Embryonic facial prominence (tissue), 1 donor: Measurements from ENCODE around the gene BSG.
"Not testable (repeated sequence)": the region's sequence is repeated elsewhere in the genome, so short reads cannot be mapped to it uniquely, and the experiment has no call there.

ENCODE experiments used
- DNase-seq: peaks from one replicate; pipeline ENCODE4 v3.0.0-alpha.2; 2016; ENCODE audit errors: extremely low spot score

Gene BSG

DNA sequence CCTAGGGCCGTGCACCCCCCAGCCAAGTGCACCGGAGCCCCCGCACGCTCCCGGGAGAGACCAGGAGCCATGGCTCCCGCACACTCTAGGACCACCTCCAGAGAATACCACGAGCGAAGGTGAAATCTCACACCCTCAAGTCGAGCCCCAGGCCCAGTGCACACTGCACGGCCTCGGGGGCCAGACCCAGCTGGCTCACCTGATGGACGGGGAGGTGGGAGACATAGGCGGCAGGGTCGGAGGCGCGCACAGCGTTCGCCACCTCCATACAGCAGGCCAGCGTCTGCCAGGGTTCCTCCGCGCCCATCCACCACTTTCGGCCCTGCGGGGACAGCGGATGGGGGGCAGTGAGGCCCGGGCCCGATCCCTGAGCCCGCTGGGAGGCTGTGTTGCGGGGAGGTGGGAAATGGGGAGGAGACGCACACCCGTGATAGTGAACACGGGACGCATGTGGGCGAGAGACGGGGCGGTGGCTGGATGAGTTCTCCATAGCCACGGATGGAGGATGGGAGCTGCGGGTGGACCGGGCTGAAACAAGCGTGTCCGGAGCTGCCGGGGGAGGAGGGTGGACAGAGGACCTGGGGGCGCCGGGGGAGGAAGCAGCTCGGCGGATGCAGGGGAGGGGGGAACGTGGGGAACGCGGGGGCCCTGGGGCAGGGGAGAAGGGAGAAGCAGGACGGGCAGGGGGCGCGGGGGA is 47.9 kb downstream of the BSG start:
- DNase-seq = no peak

GRCh38 chr19:621191-621590 is 48.8 kb downstream of the BSG start:
- DNase-seq = not testable (repeated sequence)

GRCh38 chr19:621819-622218 is 49.4 kb downstream of the BSG start:
- DNase-seq = no peak

GRCh38 chr19:622666-623065 is 50.3 kb downstream of the BSG start:
- no peak for DNase-seq

DNA sequence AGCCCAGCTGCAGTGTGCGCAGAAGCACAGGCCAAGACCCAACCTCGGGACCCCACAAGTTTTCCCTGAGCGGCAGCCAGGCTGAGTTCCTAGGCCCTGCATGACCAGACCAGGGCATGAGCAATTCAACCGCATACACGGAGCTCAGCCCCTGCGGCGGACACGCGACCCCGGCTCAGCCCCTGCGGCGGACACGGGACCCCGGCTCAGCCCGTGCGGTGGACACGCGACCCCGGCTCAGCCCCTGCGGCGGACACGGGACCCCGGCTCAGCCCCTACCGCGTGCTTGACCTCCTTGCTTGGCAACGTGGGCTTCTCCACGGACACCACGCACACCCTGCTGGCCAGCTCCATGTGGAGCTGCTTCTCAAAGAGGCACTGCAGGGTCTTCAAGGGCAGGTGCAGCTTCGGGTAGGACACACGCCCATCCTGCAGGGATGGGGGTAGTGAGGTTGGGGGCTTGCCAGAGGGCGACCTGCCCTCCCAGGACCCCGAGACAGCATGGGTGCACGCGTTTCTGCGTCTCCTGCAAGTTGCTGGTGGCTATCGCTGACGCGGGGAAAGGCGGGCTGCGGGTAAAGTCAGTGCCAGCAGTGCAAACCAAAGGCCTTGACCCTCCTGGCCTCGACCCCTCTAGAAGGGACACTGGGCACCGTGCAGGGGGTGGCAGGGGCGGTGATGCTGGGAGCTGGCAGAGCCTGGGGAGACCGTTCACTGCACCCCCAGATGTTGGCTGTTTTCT is 51.0 kb downstream of the BSG start:
- no peak for DNase-seq

DNA sequence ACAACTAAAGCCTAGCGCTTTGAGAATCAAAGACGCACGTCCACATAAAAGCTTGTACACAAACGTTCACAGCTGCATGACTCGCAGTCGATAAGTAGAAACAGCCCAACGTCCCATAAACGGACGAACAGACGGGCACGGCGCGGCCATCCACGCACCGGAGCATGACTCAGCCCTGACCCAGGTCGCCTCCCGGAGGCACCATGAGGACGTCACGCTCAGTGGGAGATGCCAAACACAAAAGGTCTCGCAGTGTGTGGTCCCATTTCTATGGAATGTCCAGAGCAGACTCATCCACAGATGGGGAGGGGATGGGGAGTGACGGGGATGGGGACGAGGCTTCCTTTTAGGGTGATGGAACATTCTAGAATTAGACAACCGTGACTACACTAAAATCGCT is 51.6 kb downstream of the BSG start:
- DNase-seq = no peak

- no peak for DNase-seq
These were observed 52.2 kb downstream of the BSG start for GRCh38 chr19:624433-625109.

- DNase-seq = no peak
These were observed 52.9 kb downstream of the BSG start for GRCh38 chr19:625257-625656.

- not testable (repeated sequence) for DNase-seq
These were observed 54.2 kb downstream of the BSG start for GRCh38 chr19:626566-626965.

- no peak for DNase-seq
These were observed 55.8 kb downstream of the BSG start for GRCh38 chr19:628168-628567.

DNA sequence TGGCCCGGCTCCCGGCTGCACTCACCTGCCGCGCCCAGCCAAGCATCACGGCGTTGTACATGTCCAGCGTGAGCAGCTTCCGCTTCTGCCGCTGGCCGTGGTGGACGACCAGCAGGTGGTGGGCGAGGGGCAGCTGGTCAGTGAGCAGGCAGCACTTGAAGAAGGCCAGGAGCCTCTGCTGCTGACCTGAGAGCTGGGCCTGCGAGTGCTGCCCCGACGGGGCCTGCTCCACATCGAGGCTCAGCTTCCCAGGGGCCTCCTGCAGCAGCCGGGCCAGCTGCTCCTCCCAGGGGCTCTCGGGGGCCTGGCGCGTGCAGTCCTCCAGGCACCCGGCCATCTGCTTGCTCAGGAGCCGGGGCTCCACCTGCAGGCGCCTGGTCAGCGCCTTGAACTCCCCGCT is 57.1 kb downstream of the BSG start:
- not testable (repeated sequence) for DNase-seq

GRCh38 chr19:629961-630714 is 57.7 kb downstream of the BSG start:
- no peak for DNase-seq

DNA sequence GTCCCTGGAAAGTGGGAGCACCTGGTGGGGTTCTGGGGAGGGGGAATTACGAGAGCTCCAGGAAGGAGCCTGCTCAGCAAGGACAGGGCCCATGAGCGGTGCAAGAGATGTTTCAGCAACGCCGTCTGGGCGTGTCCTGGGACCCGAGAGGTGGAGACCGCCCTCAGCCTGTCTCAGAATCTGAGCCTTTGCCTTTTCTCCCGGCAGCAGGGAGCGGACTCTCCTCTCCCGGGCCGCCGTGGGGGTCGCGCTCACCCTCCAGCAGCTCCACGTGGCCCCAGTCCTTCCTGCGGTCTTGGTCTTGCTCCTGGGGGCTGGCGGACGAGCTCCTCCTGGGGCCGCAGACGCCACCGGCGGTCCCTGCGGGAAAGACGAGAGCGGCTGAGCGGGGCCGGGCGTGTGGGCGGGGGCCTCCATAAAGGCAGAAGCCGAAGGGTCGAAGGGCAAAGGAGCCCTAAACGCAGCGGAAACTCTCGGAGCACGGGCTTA is 60.2 kb downstream of the BSG start:
- no peak for DNase-seq
